ENCODE measurements around the gene ROPN1.
A peak's percentile ranks its signal among the peaks of the same experiment; 100 is the strongest.
"Not testable (repeated sequence)": the region's sequence is repeated elsewhere in the genome, so short reads cannot be mapped to it uniquely, and the experiment has no call there.

The ROPN1 gene

DNA sequence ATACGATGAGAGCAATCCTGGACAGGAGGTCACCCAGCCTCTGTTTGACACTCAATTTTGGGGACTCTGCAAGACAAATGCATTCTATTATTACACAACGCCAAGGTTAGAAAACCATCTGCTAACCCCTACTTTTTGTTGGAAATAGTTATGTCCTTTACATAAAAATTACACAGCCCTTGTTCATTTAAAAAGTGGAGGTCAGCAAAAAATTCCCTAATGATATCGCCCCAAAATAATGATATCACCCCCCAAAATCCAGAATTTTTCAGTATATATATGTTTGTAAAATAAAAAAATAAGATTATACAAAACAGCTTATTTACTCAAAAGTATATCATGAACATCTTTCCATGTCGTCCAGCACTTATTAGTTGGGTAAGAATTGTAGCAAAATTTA is 11.4 kb downstream of the ROPN1 start (continued):
- TF ChIP-seq, protein P1, sequence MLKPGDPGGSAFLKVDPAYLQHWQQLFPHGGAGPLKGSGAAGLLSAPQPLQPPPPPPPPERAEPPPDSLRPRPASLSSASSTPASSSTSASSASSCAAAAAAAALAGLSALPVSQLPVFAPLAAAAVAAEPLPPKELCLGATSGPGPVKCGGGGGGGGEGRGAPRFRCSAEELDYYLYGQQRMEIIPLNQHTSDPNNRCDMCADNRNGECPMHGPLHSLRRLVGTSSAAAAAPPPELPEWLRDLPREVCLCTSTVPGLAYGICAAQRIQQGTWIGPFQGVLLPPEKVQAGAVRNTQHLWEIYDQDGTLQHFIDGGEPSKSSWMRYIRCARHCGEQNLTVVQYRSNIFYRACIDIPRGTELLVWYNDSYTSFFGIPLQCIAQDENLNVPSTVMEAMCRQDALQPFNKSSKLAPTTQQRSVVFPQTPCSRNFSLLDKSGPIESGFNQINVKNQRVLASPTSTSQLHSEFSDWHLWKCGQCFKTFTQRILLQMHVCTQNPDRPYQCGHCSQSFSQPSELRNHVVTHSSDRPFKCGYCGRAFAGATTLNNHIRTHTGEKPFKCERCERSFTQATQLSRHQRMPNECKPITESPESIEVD (tag by site-specific recombination; IDR thresholded peaks at IDR 0.05): no peak
- no peak for TF ChIP-seq ZSCAN30 (tag by site-specific recombination; IDR thresholded peaks at IDR 0.05)
- no peak for TF ChIP-seq ZNF211 (tag by site-specific recombination; IDR thresholded peaks at IDR 0.05; ENCODE audit: low read depth)
- TF ChIP-seq, protein P2, sequence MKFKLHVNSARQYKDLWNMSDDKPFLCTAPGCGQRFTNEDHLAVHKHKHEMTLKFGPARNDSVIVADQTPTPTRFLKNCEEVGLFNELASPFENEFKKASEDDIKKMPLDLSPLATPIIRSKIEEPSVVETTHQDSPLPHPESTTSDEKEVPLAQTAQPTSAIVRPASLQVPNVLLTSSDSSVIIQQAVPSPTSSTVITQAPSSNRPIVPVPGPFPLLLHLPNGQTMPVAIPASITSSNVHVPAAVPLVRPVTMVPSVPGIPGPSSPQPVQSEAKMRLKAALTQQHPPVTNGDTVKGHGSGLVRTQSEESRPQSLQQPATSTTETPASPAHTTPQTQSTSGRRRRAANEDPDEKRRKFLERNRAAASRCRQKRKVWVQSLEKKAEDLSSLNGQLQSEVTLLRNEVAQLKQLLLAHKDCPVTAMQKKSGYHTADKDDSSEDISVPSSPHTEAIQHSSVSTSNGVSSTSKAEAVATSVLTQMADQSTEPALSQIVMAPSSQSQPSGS (tag by site-specific recombination; IDR thresholded peaks at IDR 0.05; ENCODE audit: low read depth): no peak
- TF ChIP-seq ZNF792 (tag by site-specific recombination; IDR thresholded peaks at IDR 0.05): no peak
- TF ChIP-seq ZNF777 (tag by site-specific recombination; IDR thresholded peaks at IDR 0.05; ENCODE audit: borderline replicate concordance): no peak
- TF ChIP-seq KLF7 (tag by site-specific recombination; IDR thresholded peaks at IDR 0.05; ENCODE audit: borderline replicate concordance): no peak
- no peak for TF ChIP-seq SP3 (tag by site-specific recombination; IDR thresholded peaks at IDR 0.05)
- TF ChIP-seq ZFP3 (tag by site-specific recombination; IDR thresholded peaks at IDR 0.05; ENCODE audit: low read depth): no peak
- TF ChIP-seq ZNF654 (tag by site-specific recombination; IDR thresholded peaks at IDR 0.05; ENCODE audit: low read depth): no peak

GRCh38 chr3:123979525-123980501 is 12.1 kb downstream of the ROPN1 start:
- POLR2A ChIA-PET; H3K4me1 ChIP-seq (ENCODE audit: control insufficient read depth, insufficient read depth, low read length); H3K27ac ChIP-seq (ENCODE audit: extremely low read depth, low read depth, low read length); H3K9me3 ChIP-seq (ENCODE audit: control insufficient read depth, insufficient read depth, low read depth, low read length); H3K4me3 ChIP-seq (ENCODE audit: low read depth, low read length); H3K36me3 ChIP-seq (ENCODE audit: control insufficient read depth in 2 of 2, insufficient read depth in 1 of 2, low read length in 2 of 2): not testable (repeated sequence)
- TF ChIP-seq ZNF654 (tag by site-specific recombination; IDR thresholded peaks at IDR 0.05; ENCODE audit: low read depth) (peak; percentile 64), IKZF3 (tag by site-specific recombination; IDR thresholded peaks at IDR 0.05) (peak; percentile 74; the same call in 1 of the 2 replicates), ZNF692 (tag by site-specific recombination; IDR thresholded peaks at IDR 0.05) (peak; percentile 88), ZNF335 (tag by site-specific recombination; conservative IDR thresholded peaks at IDR 0.05) (0 out of 2 replicates have a peak, but pooled peaks have one; percentile 24), ZFP69B (tag by site-specific recombination; IDR thresholded peaks at IDR 0.05) (peak; percentile 86), CTCF (tag by site-specific recombination; IDR thresholded peaks at IDR 0.05) (peak; percentile 22; the same call in 1 of the 2 replicates), SP3 (tag by site-specific recombination; IDR thresholded peaks at IDR 0.05) (0 out of 2 replicates have a peak, but pooled peaks have one; percentile 12)
- TF ChIP-seq, protein P3, sequence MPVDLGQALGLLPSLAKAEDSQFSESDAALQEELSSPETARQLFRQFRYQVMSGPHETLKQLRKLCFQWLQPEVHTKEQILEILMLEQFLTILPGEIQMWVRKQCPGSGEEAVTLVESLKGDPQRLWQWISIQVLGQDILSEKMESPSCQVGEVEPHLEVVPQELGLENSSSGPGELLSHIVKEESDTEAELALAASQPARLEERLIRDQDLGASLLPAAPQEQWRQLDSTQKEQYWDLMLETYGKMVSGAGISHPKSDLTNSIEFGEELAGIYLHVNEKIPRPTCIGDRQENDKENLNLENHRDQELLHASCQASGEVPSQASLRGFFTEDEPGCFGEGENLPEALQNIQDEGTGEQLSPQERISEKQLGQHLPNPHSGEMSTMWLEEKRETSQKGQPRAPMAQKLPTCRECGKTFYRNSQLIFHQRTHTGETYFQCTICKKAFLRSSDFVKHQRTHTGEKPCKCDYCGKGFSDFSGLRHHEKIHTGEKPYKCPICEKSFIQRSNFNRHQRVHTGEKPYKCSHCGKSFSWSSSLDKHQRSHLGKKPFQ (tag by site-specific recombination; IDR thresholded peaks at IDR 0.05): peak; percentile 64; the same call in 1 of the 2 replicates
- CTCF ChIA-PET: interaction anchor here (0.6 to 3.7 kb wide), 8 partner anchors 10 to 290 kb away, joined by 3 to 14 read pairs (median 3); no protein-coding TSS in a partner anchor

DNA sequence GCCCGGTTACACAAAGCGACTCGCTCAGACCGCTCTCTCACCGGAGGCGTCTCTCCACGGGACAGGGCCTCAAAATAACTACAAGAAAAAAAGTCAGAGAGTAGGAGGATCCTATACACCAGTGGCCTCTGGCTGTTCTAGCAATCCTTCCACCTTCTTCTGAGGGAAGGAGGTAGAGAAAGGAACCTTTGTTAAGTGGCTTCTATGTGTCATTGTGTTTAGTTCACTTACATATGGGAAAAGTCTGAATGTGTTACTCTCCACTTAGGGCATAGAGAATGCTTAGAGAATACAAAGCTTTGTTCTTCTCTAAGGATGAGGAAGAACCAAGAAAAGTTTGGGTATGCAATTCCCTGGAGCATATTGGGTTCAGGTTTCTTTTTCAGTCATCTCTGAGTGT is 15.0 kb downstream of the ROPN1 start:
- H3K9me3 ChIP-seq (ENCODE audit: control insufficient read depth, insufficient read depth, low read depth, low read length); H3K4me1 ChIP-seq (ENCODE audit: control insufficient read depth, insufficient read depth, low read length); H3K36me3 ChIP-seq (ENCODE audit: control insufficient read depth in 2 of 2, insufficient read depth in 1 of 2, low read length in 2 of 2); POLR2A ChIA-PET; H3K27ac ChIP-seq (ENCODE audit: extremely low read depth, low read depth, low read length); H3K4me3 ChIP-seq (ENCODE audit: low read depth, low read length): not testable (repeated sequence)
- CTCF ChIA-PET: interaction anchor here (0.6 kb wide), 1 partner anchor 299 kb away, joined by 6 read pairs; no protein-coding TSS in a partner anchor

GRCh38 chr3:123976181-123976898 is 15.6 kb downstream of the ROPN1 start:
- H3K27ac ChIP-seq (ENCODE audit: extremely low read depth, low read depth, low read length); H3K9me3 ChIP-seq (ENCODE audit: control insufficient read depth, insufficient read depth, low read depth, low read length); H3K4me1 ChIP-seq (ENCODE audit: control insufficient read depth, insufficient read depth, low read length); H3K36me3 ChIP-seq (ENCODE audit: control insufficient read depth in 2 of 2, insufficient read depth in 1 of 2, low read length in 2 of 2); POLR2A ChIA-PET; CTCF ChIA-PET; H3K4me3 ChIP-seq (ENCODE audit: low read depth, low read length): not testable (repeated sequence)
